SU-DHL-6 (cell line): ENCODE measurements around the gene GSTM2.

Experiments used
- EZH2phosphoT487 ChIP-seq: fragments of 200-600 bp; sonication (generic), shearing (Covaris generic); conservative IDR thresholded peaks from 2 replicates; pipeline ENCODE4 v1.6.1; 2018; ENCODE audit warnings: mild to moderate bottlenecking, antibody characterized with exemption, low read length, moderate library complexity, mixed read lengths
- TF ChIP-seq, protein P1 (sequence below): fragments of 200-600 bp; sonication (generic); IDR thresholded peaks from one replicate; pipeline ENCODE4 v1.5.1; 2017; ENCODE audit warnings: antibody characterized with exemption, mild to moderate bottlenecking, low read length, moderate library complexity; ENCODE audit not compliant: insufficient read depth, poor library complexity, severe bottlenecking

DNA sequence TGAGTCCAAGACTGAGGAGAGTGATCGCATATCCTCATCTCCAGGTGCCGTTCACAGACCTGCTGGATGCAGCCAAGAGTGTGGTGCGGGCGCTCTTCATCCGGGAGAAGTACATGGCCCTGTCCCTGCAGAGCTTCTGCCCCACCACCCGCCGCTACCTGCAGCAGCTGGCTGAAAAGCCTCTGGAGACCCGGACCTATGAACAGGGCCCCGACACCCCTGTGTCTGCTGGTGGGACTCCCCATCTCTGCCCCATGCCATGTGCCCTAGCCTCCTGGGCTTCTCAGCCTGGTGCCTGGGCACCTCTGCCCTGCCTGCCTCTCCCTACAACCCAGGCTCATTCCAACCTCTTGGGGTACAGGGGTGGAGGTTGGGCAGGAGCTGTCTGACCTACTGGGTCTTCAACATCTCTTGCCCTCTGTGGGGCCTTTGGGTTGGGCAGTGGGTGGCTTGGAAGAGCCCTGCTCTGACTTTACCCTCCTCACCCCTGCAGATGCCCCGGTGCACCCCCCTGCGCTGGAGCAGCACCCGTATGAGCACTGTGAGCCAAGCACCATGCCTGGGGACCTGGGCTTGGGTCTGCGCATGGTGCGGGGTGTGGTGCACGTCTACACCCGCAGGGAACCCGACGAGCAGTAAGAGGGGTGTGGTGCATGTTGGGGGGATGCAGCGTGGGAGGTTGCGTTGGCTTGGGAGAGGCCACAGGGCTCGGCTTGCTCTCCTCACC is 41.0 kb upstream of the GSTM2 start:
- TF ChIP-seq, protein P1, sequence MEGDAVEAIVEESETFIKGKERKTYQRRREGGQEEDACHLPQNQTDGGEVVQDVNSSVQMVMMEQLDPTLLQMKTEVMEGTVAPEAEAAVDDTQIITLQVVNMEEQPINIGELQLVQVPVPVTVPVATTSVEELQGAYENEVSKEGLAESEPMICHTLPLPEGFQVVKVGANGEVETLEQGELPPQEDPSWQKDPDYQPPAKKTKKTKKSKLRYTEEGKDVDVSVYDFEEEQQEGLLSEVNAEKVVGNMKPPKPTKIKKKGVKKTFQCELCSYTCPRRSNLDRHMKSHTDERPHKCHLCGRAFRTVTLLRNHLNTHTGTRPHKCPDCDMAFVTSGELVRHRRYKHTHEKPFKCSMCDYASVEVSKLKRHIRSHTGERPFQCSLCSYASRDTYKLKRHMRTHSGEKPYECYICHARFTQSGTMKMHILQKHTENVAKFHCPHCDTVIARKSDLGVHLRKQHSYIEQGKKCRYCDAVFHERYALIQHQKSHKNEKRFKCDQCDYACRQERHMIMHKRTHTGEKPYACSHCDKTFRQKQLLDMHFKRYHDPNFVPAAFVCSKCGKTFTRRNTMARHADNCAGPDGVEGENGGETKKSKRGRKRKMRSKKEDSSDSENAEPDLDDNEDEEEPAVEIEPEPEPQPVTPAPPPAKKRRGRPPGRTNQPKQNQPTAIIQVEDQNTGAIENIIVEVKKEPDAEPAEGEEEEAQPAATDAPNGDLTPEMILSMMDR = no peak
- TF ChIP-seq EZH2phosphoT487 = no peak
